HepG2 (cell line): Measurements from ENCODE around the gene MISP3. TPM values are rescaled to one million over a fixed set of nuclear protein-coding genes. Genes with fewer than 3 reads are reported as not detected.

Source experiments
- ARID2 ChIP-seq: sonication (generic); formaldehyde crosslinking; IDR thresholded peaks from 2 replicates; pipeline ENCODE4 v1.8.1; 2022; ENCODE audit warnings: mild to moderate bottlenecking, missing genetic modification reagents, borderline replicate concordance
- CC2D1A ChIP-seq: sonication (generic); formaldehyde crosslinking; IDR thresholded peaks from 2 replicates; pipeline ENCODE4 v1.8.1; 2023; ENCODE audit warnings: mild to moderate bottlenecking, missing genetic modification reagents
- FOXJ3 ChIP-seq: sonication (generic); formaldehyde crosslinking; IDR thresholded peaks from 2 replicates; pipeline ENCODE4 v1.4.0; 2020; ENCODE audit warnings: missing genetic modification reagents, mild to moderate bottlenecking, borderline replicate concordance
- HNRNPH1 ChIP-seq: fragments of 200-400 bp; formaldehyde crosslinking; optimal IDR thresholded peaks from 2 replicates; pipeline ENCODE3; 2017; ENCODE audit warnings: mild to moderate bottlenecking, low read depth, low read length
- HNRNPLL ChIP-seq: fragments of 200-400 bp; formaldehyde crosslinking; IDR thresholded peaks from 2 replicates; pipeline ENCODE4 v1.6.1; 2017; ENCODE audit warnings: mild to moderate bottlenecking, low read depth, low read length; ENCODE audit not compliant: poor library complexity, severe bottlenecking
- KDM4B ChIP-seq: sonication (generic); formaldehyde crosslinking; IDR thresholded peaks from 2 replicates; pipeline ENCODE4 v1.4.0; 2020; ENCODE audit warnings: missing genetic modification reagents
- KDM5B ChIP-seq: sonication (generic); formaldehyde crosslinking; IDR thresholded peaks from 2 replicates; pipeline ENCODE4 v1.4.0; 2020; ENCODE audit warnings: missing genetic modification reagents, mild to moderate bottlenecking, borderline replicate concordance
- KLF9 ChIP-seq: IDR thresholded peaks from 2 replicates; pipeline ENCODE4 v1.6.1; 2016; ENCODE audit warnings: low read depth
- MAFG ChIP-seq: sonication (generic); formaldehyde crosslinking; IDR thresholded peaks from 2 replicates; pipeline ENCODE4 v1.5.1; 2020; ENCODE audit warnings: mild to moderate bottlenecking, missing genetic modification reagents
- MXI1 ChIP-seq: IDR thresholded peaks from 3 replicates; pipeline ENCODE4 v1.6.1; 2012; ENCODE audit warnings: low read depth, low read length, inconsistent platforms, borderline replicate concordance
- NFE2L2 ChIP-seq: fragments of 150-350 bp; IDR thresholded peaks from 2 replicates; pipeline ENCODE4 v1.6.1; 2014; ENCODE audit warnings: low read length
- NR2F2 ChIP-seq: IDR thresholded peaks from 2 replicates; pipeline ENCODE4 v1.6.1; 2012; ENCODE audit warnings: low read depth, inconsistent platforms, borderline replicate concordance
- PHF5A ChIP-seq: IDR thresholded peaks from one replicate; pipeline ENCODE4 v1.6.1; 2018; ENCODE audit warnings: low read depth, missing genetic modification reagents; ENCODE audit not compliant: unreplicated experiment
- RBFOX2 ChIP-seq: fragments of 200-400 bp; formaldehyde crosslinking; IDR thresholded peaks from 2 replicates; pipeline ENCODE4 v1.6.1; 2017; ENCODE audit warnings: low read depth, mild to moderate bottlenecking, low read length
- SAP130 ChIP-seq: IDR thresholded peaks from 2 replicates; pipeline ENCODE4 v1.6.1; 2016; ENCODE audit warnings: low read depth
- SIX1 ChIP-seq: sonication (generic); formaldehyde crosslinking; IDR thresholded peaks from 2 replicates; pipeline ENCODE4 v1.4.0; 2020; ENCODE audit warnings: missing genetic modification reagents, borderline replicate concordance
- SYNCRIP ChIP-seq: fragments of 200-400 bp; formaldehyde crosslinking; IDR thresholded peaks from 2 replicates; pipeline ENCODE4 v1.6.1; 2018; ENCODE audit warnings: mild to moderate bottlenecking, low read depth, low read length; ENCODE audit not compliant: insufficient read depth
- TBP ChIP-seq: sonication (generic); formaldehyde crosslinking; IDR thresholded peaks from 2 replicates; pipeline ENCODE4 v1.5.0; 2020; ENCODE audit warnings: missing genetic modification reagents
- TBX2 ChIP-seq: sonication (generic); formaldehyde crosslinking; IDR thresholded peaks from 2 replicates; pipeline ENCODE4 v1.5.0; 2020; ENCODE audit warnings: missing genetic modification reagents, mild to moderate bottlenecking, borderline replicate concordance
- ZFP36L2 ChIP-seq: sonication (generic); formaldehyde crosslinking; IDR thresholded peaks from 2 replicates; pipeline ENCODE4 v1.4.0; 2020; ENCODE audit warnings: missing genetic modification reagents
- ZKSCAN8 ChIP-seq: IDR thresholded peaks from 2 replicates; pipeline ENCODE4 v1.6.1; 2016; ENCODE audit warnings: borderline replicate concordance, missing genetic modification reagents, missing compliant biosample characterization
- ZMYM2 ChIP-seq: sonication (generic); formaldehyde crosslinking; IDR thresholded peaks from 2 replicates; pipeline ENCODE4 v1.8.0; 2022; ENCODE audit warnings: mild to moderate bottlenecking, missing genetic modification reagents
- ZNF274 ChIP-seq: sonication (generic); formaldehyde crosslinking; IDR thresholded peaks from 2 replicates; pipeline ENCODE4 v1.5.1; 2020; ENCODE audit warnings: mild to moderate bottlenecking, missing genetic modification reagents
- ZNF292 ChIP-seq: sonication (generic); formaldehyde crosslinking; IDR thresholded peaks from 2 replicates; pipeline ENCODE4 v1.8.1; 2022; ENCODE audit warnings: mild to moderate bottlenecking, low read depth, missing genetic modification reagents, borderline replicate concordance
- ZNF44 ChIP-seq: sonication (generic); formaldehyde crosslinking; IDR thresholded peaks from 2 replicates; pipeline ENCODE4 v1.5.1; 2020; ENCODE audit warnings: mild to moderate bottlenecking, missing genetic modification reagents
- ZNF496 ChIP-seq: sonication (generic); formaldehyde crosslinking; IDR thresholded peaks from 2 replicates; pipeline ENCODE4 v1.8.1; 2023; ENCODE audit warnings: mild to moderate bottlenecking, moderate library complexity, missing genetic modification reagents; ENCODE audit not compliant: insufficient replicate concordance
- ZNF557 ChIP-seq: sonication (generic); formaldehyde crosslinking; IDR thresholded peaks from 2 replicates; pipeline ENCODE4 v1.4.0; 2020; ENCODE audit warnings: missing genetic modification reagents
- ZNF563 ChIP-seq: sonication (generic); formaldehyde crosslinking; IDR thresholded peaks from 2 replicates; pipeline ENCODE4 v1.8.0; 2022; ENCODE audit warnings: mild to moderate bottlenecking, moderate library complexity, missing genetic modification reagents
- ZNF569 ChIP-seq: sonication (generic); formaldehyde crosslinking; IDR thresholded peaks from 2 replicates; pipeline ENCODE4 v1.5.0; 2020; ENCODE audit warnings: mild to moderate bottlenecking, missing genetic modification reagents, moderate library complexity, borderline replicate concordance
- ZNF614 ChIP-seq: IDR thresholded peaks from 2 replicates; pipeline ENCODE4 v1.6.1; 2018; ENCODE audit warnings: missing biosample characterization, missing genetic modification reagents, inconsistent platforms, borderline replicate concordance
- ZNF777 ChIP-seq: sonication (generic); formaldehyde crosslinking; IDR thresholded peaks from 2 replicates; pipeline ENCODE4 v1.4.0; 2020; ENCODE audit warnings: missing genetic modification reagents
- ZNF841 ChIP-seq: sonication (generic); formaldehyde crosslinking; IDR thresholded peaks from 2 replicates; pipeline ENCODE4 v1.8.1; 2023; ENCODE audit warnings: missing genetic modification reagents, borderline replicate concordance
- polyA plus RNA-seq, 8 experiments: library from polyadenylated mRNA; depleted of rRNA in 3 of 8; stranded (reverse) in 7 of 8; unstranded in 1 of 8; fragments of >200 nt; fragmentation: Illumina TruSeq in 4 of 8; extraction: Trizol in 4 of 8; gene quantifications; 2 replicates each; pipeline versions ENCODE4 v1.2.1 to v1.2.3, GENCODE V29; 2011 to 2016; ENCODE audit warnings: low read depth in 4 of 8, missing spikeins in 1 of 8, mixed read lengths in 1 of 8; ENCODE audit not compliant: insufficient read depth in 1 of 8
- total RNA-seq, 5 experiments: library from RNA; depleted of rRNA; stranded (reverse); fragments of >200 nt; fragmentation: Illumina TruSeq; extraction: Trizol; gene quantifications; 2 replicates each; pipeline ENCODE4 v1.2.3, GENCODE V29; 2016; ENCODE audit warnings: low read depth in 1 of 5
- TF ChIP-seq, protein P1 (sequence below): sonication (generic); formaldehyde crosslinking; IDR thresholded peaks from 2 replicates; pipeline ENCODE4 v1.8.0; 2022; ENCODE audit warnings: low read depth, missing genetic modification reagents

MISP3 gene
- total and polyA plus RNA-seq, 2 of the 13 experiments (the other 11 are each of a cell fraction or from before 2014, with no cell fraction given) = 2.5 to 5.4 TPM

- TF ChIP-seq ZNF569 (no peak), ZFP36L2 (CRISPR knock-in tag) (no peak), CC2D1A (CRISPR knock-in tag) (no peak), ZMYM2 (CRISPR knock-in tag) (no peak), RBFOX2 (peak; percentile 68), ZNF274 (CRISPR knock-in tag) (no peak), SAP130 (CRISPR knock-in tag) (peak; percentile 14; the same call in 1 of the 2 replicates), ZNF44 (CRISPR knock-in tag) (no peak), ZKSCAN8 (CRISPR knock-in tag) (no peak), ZNF563 (CRISPR knock-in tag) (no peak), HNRNPH1 (no peak), ZNF614 (CRISPR knock-in tag) (no peak), TBX2 (no peak), SIX1 (CRISPR knock-in tag) (no peak), ZNF841 (CRISPR knock-in tag) (no peak), ZNF292 (CRISPR knock-in tag) (no peak), PHF5A (CRISPR knock-in tag) (no peak), MAFG (CRISPR knock-in tag) (no peak), FOXJ3 (CRISPR knock-in tag) (no peak), NR2F2 (no peak), TBP (no peak), ARID2 (CRISPR knock-in tag) (no peak), ZNF777 (peak; percentile 86), SYNCRIP (no peak), KDM4B (CRISPR knock-in tag) (no peak), ZNF496 (no peak), HNRNPLL (peak; percentile 87), MXI1 (peak; percentile 8; the same call in 1 of the 3 replicates), ZNF557 (CRISPR knock-in tag) (no peak), KLF9 (CRISPR knock-in tag) (no peak), NFE2L2 (no peak), KDM5B (CRISPR knock-in tag) (no peak)
- TF ChIP-seq, protein P1, sequence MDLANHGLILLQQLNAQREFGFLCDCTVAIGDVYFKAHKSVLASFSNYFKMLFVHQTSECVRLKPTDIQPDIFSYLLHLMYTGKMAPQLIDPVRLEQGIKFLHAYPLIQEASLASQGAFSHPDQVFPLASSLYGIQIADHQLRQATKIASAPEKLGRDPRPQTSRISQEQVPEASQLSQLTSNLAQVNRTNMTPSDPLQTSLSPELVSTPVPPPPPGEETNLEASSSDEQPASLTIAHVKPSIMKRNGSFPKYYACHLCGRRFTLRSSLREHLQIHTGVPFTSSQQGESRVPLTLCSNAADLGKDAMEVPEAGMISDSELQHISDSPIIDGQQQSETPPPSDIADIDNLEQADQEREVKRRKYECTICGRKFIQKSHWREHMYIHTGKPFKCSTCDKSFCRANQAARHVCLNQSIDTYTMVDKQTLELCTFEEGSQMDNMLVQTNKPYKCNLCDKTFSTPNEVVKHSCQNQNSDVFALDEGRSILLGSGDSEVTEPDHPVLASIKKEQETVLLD (CRISPR knock-in tag) = peak; percentile 26; the same call in 1 of the 2 replicates
Measured at GRCh38 chr19:14089662-14090508, 17.3 kb downstream of the MISP3 start (continued).
